HG02973 (cell line): ENCODE results near the gene SMIM27.
A peak's percentile ranks its signal among the peaks of the same experiment; 100 is the strongest.

ENCODE experiments used
- ATAC-seq: cut with Tn5 transposase; IDR thresholded peaks from one replicate; pipeline ENCODE4 v1.9.1; 2021; ENCODE audit warnings: moderate library complexity; ENCODE audit not compliant: unreplicated experiment

SMIM27 gene

DNA sequence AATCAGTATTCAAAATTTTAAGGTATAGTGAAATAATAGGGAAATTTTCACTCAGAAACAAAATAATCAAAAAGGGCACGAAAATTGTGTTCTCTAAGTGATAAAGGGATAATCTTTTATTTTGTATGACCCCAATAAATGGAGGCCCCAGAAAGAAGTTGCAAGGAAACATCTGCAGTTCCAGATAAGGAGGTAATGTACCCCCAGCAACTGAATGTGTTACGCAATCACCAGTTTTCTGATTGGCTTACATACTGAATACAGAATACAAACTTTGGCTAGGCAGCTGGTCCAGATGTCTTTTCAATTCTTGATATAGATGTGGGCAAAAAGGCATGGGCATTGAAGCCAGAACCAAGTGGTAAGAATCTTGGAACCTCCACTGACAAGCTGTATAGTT lies 2.0 kb downstream of the SMIM27 start:
- ATAC-seq, result no peak

DNA sequence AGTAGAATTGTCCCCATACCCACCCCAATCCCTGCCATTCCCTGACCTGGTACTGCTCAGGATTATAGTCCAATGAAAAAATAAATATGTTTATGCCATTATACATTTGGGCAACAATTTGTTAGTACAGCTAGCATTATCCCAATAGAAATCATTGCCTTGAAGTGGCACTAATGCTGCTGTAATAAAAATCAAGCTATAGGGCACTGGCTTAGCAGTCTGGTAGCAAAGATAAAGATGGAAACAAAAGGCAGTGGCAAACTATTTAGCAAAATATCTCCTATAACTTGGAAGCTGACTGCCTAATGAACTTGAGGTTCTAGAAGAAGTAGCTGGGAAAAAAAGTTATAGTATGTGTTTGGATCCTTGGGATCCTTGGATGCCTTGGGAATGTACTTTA lies 2.5 kb downstream of the SMIM27 start:
- ATAC-seq, result no peak

DNA sequence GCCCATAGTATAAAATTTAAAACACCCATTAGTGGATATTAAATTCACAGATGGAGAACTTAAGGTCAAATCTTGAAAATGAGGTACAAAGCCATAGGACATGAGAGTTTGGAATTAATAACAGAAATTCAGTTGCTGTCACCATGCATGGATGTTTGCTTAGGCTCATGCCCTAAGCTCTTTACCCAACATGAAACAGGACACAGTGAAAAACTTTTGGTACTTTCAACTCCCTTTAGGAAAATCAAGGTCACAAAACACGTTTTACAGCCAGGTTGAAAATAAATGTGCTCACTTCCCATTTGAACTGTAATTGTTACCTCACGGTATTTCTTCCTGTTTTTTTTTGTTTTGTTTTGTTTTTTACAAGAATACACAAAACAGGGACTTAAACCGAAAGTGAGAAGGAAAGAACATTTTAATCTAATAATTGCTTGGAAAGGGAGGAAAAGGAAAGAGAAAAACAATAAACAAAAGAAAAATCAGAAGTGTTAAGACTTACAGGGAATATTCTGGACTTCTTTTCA lies 6.3 kb downstream of the SMIM27 start:
- no peak for ATAC-seq

DNA sequence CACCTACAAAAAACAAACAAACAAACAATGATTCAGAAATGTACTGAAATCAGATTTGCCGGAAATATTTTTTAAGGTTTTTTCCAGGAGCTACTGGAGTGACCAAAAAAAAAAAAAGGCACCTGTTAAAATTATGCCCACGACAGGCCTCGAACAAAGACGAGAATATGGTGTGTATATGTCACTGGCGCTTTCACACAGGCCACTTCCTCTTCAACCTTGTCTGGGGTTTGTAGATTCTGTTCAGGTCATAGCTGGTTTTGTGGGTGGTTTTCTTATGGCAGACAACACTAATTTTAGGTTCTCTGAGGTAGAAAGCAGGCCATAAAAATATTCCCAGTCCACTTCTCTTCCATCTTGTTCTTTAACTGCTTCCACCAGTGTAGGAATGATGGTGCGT lies 13.8 kb downstream of the SMIM27 start:
- ATAC-seq, result no peak

DNA sequence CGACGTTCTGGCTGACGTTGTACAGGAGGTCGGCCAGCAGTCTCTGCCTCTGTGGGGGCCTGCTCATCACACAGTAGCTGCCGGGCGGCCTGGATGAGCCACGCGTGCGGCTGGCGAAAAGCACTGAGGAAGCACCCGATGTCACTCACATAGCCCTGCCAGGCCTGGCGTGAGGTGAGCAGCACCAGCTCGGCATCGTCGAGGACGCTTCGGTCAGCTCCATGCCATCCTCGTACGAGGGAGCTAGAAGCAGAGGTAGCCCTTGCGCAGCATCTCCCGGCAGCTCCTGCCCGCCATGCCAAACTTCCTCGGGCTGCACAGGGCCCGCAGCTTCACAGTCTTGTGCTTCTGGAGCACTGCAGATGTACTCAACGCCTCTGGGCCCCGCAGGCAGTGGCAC lies 14.6 kb downstream of the SMIM27 start:
- no peak for ATAC-seq

DNA sequence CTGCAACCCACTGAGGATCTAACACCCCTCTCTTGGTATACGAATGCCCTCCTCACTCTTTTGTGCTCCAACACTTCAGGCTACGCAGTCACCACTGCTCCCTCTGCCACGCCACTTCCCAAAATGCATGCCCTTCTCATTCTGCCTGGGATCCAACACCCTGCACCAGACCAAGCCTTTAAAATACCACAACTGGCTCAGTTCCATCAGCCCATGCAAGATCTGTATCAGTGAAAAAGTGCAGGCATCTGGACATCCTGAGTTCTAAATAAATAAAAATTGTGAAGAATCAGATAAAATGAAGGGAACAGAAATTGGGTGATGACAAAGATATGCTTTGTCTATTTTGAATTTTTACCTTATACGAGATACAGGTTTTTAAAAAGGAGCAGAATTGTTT lies 18.1 kb downstream of the SMIM27 start:
- ATAC-seq, result no peak

- ATAC-seq, result peak; percentile 95
These were observed 20.1 kb downstream of the SMIM27 start for GRCh38 chr9:32571969-32572899.

GRCh38 chr9:32572900-32573523 lies 20.9 kb downstream of the SMIM27 start, which contains the start of gene NDUFB6:
Gene NDUFB6, minus strand, starts transcription at chr9:32573159. Its CDS starts 99 bp downstream, at chr9:32573060.
- ATAC-seq, result peak; percentile 81

- no peak for ATAC-seq
These were observed 21.7 kb downstream of the SMIM27 start for GRCh38 chr9:32573821-32574220.

DNA sequence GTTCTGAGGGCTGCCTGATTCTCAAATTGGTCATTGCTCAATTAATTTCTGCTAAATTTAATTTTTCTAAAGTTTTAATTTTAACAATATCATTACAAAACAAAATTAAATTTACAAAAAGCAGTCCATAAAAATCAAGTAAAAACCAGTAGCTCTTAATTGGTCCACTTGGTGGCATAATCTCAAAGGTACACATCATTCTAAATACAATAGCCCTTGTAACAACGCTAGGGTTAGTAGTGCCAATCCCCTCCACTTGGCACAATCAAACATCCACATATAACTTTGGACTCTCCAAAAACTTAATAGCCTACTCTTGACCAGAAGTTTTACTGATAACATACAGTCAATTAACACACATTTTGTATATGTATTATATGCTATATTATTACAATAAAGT lies 22.7 kb downstream of the SMIM27 start:
- ATAC-seq, result no peak

- no peak for ATAC-seq
These were observed 25.2 kb downstream of the SMIM27 start for GRCh38 chr9:32577316-32577715.

DNA sequence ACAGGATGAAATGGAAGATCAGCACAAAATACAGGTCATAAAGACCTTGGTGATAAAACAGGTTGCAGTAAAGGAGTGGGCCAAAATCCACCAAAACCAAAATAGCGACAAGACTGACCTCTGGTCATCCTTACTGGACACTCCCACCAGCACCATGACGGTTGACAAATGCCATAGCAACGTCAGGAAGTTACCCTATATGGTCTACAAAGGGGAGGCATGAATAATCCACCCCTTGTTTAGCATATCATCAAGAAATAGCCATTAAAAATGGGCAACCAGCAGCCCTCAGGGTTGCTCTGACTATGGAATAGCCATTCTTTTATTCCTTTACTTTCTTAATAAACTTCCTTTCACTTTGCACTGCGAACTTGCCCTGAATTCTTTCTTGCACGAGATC lies 26.8 kb downstream of the SMIM27 start:
- ATAC-seq, result no peak

DNA sequence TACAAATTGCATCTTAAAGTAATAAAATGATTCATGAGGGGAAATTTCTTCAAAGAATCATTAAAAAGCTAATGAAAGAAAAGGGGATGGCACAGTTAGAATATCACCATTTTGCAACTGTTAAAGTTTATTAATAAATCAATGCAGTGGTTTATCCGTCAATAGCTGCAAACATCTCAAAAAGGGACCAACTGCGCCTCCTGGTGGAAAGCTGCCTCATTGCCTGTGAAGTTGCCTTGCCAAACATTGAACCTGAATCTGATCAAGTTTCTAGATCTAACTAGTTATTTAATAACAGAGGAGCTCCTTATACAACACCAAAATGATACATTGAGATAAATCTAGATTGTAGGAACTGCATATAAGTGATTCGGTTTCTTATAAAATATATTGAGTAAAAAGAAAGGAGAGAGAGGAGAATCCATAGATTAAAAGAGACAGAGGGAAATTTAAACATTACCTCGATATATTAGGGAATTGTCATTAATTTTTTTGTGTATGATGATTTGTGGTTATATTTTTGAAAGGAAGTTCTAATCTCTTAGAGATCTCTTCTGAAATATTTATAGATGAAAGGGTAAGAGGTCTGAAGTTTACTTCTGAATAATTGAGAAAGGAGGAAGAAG lies 27.7 kb downstream of the SMIM27 start:
- ATAC-seq, result no peak

DNA sequence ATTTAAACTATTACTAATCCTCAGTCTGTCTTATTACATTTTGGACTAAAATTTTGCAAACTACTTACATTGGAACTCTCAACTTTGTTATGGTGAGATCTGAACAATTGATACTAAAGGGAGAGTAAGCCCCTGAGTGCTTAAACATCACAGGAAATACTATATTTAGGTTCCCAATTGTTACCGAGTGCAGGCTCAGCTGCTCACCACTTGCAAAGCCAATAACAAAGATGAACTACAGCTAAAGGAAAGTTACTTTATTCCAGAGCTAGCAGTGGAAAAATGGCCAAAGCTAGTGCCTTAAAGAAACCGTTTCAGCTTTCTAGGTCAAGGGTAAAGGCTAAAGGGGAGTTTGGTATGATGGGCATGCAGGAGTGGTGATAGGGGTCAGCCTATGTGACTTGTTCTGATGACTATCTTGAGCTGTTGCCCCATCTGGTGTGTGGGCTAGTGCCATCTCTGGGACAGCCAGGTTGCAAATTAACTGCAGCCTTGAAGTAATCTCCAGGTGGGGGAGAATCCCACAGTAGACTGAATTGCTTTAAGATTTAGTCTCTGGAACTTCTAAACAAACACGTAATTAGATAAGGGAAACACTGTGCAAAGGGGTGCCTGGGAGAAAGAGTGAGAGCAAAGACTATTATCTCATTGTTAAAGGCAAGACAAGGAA lies 28.6 kb downstream of the SMIM27 start:
- no peak for ATAC-seq

DNA sequence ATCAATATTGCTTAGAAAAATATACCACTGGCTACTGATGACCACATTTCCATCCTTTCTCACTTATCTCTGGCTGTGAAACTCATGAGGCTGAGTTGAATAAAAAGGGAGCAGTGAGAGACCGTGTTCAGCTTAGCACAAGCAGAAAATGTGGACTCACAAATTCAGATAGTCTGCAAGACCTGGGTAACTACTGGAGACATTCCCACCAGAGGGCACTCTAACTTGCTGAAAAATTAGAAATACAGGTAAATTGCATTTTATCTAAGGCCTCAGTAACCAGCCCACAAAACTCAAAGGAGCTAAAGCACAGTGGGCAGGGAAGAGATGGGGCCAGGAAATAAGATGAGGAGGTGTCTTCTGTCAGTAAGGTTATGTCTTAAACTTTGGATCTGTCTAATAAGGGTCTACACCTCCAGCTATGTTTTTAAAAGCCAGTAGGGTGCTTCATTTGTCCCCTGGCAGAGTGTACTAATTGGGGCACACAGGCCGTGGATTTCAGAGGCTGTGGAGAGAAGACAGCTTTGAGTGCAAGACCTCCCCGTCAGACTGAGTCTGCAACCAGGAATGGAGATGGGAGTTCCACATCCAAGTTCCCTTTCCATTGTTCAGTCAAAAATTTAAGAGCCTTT lies 29.5 kb downstream of the SMIM27 start:
- ATAC-seq, result no peak

- ATAC-seq, result no peak
These were observed 32.7 kb downstream of the SMIM27 start for GRCh38 chr9:32584784-32585183.

GRCh38 chr9:32587901-32588300 lies 35.8 kb downstream of the SMIM27 start:
- no peak for ATAC-seq

GRCh38 chr9:32589083-32589723 lies 37.1 kb downstream of the SMIM27 start:
- ATAC-seq, result peak; percentile 67

- no peak for ATAC-seq
These were observed 38.3 kb downstream of the SMIM27 start for GRCh38 chr9:32590476-32590875.

DNA sequence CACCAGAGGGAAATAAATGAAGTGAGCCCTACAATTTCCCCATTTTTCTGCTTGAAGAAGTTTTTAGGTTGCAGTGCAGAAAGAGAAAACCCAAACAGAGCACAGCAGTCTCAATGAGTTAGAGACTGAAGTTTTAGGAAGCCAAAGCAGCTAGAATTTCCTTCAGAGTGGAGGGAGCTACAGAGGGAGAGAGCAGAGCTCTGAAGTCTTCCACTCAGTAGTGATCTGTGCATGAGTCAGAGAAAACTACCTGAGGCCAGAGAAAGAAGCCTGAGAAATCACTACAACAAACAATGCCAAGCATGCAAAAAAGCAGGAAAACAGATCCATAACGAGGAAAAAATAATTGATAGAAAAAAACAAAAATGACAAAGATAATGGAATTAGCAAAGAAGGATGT lies 38.8 kb downstream of the SMIM27 start:
- no peak for ATAC-seq
